HL-60 (cell line): ENCODE measurements around the gene SELENOO.

Experiments used
- DNase-seq, 2 experiments: peaks; one replicate each; pipeline ENCODE4 v3.0.0-alpha.2; 2010 to 2020; ENCODE audit warnings: low read depth in 1 of 2, low spot score in 1 of 2
- H3K27ac ChIP-seq: fragments of 250-450 bp; sonication (Bioruptor Pico); replicated peaks from 2 replicates; pipeline ENCODE4 v1.5.1; 2020; ENCODE audit warnings: mild to moderate bottlenecking, moderate library complexity
- H3K27me3 ChIP-seq: fragments of 250-450 bp; sonication (Bioruptor Pico); 2 replicates; pipeline ENCODE4 v1.5.1; 2021; ENCODE audit warnings: mild to moderate bottlenecking, moderate library complexity; ENCODE audit not compliant: insufficient read depth, poor library complexity, severe bottlenecking
- H3K4me3 ChIP-seq: replicated peaks from 2 replicates; pipeline ENCODE4 v1.5.1; 2011; ENCODE audit warnings: mild to moderate bottlenecking, control low read depth, low read length; ENCODE audit not compliant: insufficient read depth
- CTCF ChIP-seq: IDR thresholded peaks from one replicate; pipeline ENCODE4 v1.5.1; 2011; ENCODE audit warnings: low read length, control low read depth, inconsistent platforms; ENCODE audit not compliant: insufficient read depth
- GABPA ChIP-seq: IDR thresholded peaks from 2 replicates; pipeline ENCODE4 v1.6.1; 2012; ENCODE audit warnings: low read depth
- POLR2AphosphoS5 ChIP-seq: IDR thresholded peaks from 2 replicates; pipeline ENCODE4 v1.6.1; 2012; ENCODE audit warnings: low read depth
- REST ChIP-seq: IDR thresholded peaks from 2 replicates; pipeline ENCODE4 v1.6.1; 2012; ENCODE audit warnings: low read depth; ENCODE audit not compliant: insufficient replicate concordance
- SPI1 ChIP-seq: IDR thresholded peaks from 2 replicates; pipeline ENCODE4 v1.6.1; 2012; ENCODE audit warnings: low read depth, mild to moderate bottlenecking, borderline replicate concordance

The SELENOO gene

GRCh38 chr22:50224071-50224470 is 23.3 kb downstream of the SELENOO start:
- H3K27ac ChIP-seq: no peak overlapping the region
- no peak for DNase-seq
- H3K27me3 ChIP-seq: no peaks in the 10 kb centered on the region
- no peak overlapping the region for H3K4me3 ChIP-seq
- no peak for TF ChIP-seq CTCF
- TF ChIP-seq REST: no peak
- TF ChIP-seq SPI1: no peak
- TF ChIP-seq POLR2AphosphoS5: no peak
- TF ChIP-seq GABPA: no peak

- no peak for TF ChIP-seq SPI1
- TF ChIP-seq GABPA: no peak
- no peak for TF ChIP-seq POLR2AphosphoS5
- TF ChIP-seq REST: no peak
- TF ChIP-seq CTCF: no peak
- DNase-seq: no peak
- H3K27ac ChIP-seq: no peak overlapping the region
- H3K4me3 ChIP-seq: no peak overlapping the region
- no peaks in the 10 kb centered on the region for H3K27me3 ChIP-seq
Measured at GRCh38 chr22:50225200-50225969, 24.6 kb downstream of the SELENOO start.

GRCh38 chr22:50226063-50226874 is 25.5 kb downstream of the SELENOO start:
- TF ChIP-seq CTCF: no peak
- no peak for TF ChIP-seq REST
- TF ChIP-seq GABPA: no peak
- TF ChIP-seq POLR2AphosphoS5: no peak
- TF ChIP-seq SPI1: no peak
- Histone ChIP-seq H3K4me3 (no peak overlapping the region), H3K27me3 (no peaks in the 10 kb centered on the region), H3K27ac (no peak overlapping the region)
- DNase-seq: no peak
